ENCODE measurements around the gene CSTPP1. TPM values are rescaled to one million over a fixed set of nuclear protein-coding genes. Genes with fewer than 3 reads are reported as not detected.

Gene CSTPP1
- total and polyA plus RNA-seq, 2 of the 8 experiments (the other 6 are each of a cell fraction or from before 2014, with no cell fraction given): 24.2 to 28.7 TPM

DNA sequence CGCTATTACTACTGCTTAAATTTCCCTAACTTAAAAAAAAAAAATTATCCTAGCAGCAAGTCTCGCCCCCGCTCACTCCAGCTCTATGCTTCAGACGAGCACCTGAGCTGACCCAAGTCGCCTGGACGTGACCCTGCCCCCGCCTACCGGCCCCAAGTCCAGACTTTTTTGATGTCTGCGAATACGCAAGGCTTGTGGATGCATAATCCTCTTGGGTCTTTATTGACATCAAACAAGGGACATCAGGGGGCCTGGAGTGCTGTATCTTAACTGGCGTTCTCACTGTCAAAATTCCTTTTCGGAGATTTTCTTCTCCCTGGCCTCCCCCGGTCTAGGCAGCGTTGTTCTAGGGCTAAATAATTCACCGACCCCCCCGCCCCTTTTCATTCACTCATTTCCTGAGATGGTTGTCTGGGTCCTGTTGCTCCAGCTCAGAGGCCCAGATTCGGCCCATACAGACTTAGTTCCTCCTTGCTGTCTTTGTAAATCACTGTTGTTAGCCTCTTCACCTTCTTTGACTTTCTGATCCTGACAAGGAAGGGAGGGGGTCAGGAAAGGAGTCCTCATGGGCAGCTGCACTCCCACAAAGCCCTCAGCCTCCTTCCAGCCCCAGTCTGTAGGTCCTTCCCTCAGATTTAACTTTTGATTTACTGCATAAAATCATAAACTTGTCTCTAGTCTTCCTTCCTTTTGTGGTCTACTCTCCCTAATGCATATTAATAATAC lies 17.6 kb upstream of the CSTPP1 start:
- no peak overlapping the region; a peak in 1 of 7 replicates for H3K9ac ChIP-seq (replicated peaks in 1 of 4; ENCODE audit: extremely low read depth in 1 of 4, low read depth in 3 of 4, low read length in 3 of 4)
- FAIRE-seq: no peak

More for the DNA sequence above, 17.6 kb upstream of the CSTPP1 start:
- TF ChIP-seq GABPA (IDR thresholded peaks at IDR 0.05; ENCODE audit: borderline replicate concordance, insufficient read depth, low read length) (no peak), RBBP5 (IDR thresholded peaks at IDR 0.05; ENCODE audit: borderline replicate concordance, low read depth, low read length) (0 out of 2 replicates have a peak, but pooled peaks have one; percentile 4), MAX (IDR thresholded peaks at IDR 0.05) (no peak), NANOG (IDR thresholded peaks at IDR 0.05; ENCODE audit: insufficient read depth, low read depth, low read length, poor library complexity, severe bottlenecking) (no peak), TBP (IDR thresholded peaks at IDR 0.05; ENCODE audit: low read depth, low read length) (no peak), SAP30 (IDR thresholded peaks at IDR 0.05; ENCODE audit: insufficient read depth, insufficient replicate concordance, low read length) (peak; percentile 39)
- no peak overlapping the region for H2BK20ac ChIP-seq (ENCODE audit: low read length)
- H4K5ac ChIP-seq (ENCODE audit: insufficient read length, low read depth, low read length): no peak overlapping the region
- H3K23ac ChIP-seq (ENCODE audit: insufficient read length): no peak overlapping the region
- ChIA-PET POLR2A (ENCODE audit: partially characterized antibody) (interaction anchor here (0.6 to 0.7 kb wide), 5 partner anchors 11 to 320 kb away, joined by 3 read pairs; no protein-coding TSS in a partner anchor), CTCF (ENCODE audit: partially characterized antibody) (interaction anchor here (0.6 to 4.6 kb wide), 16 partner anchors 8 to 340 kb away, joined by 3 to 37 read pairs (median 4); partner anchors contain the start of gene CSTPP1)
- peak overlapping the region; percentile 45 to 74 (median 55) for H3K4me3 ChIP-seq (ENCODE audit: extremely low read depth in 1 of 4, insufficient read depth in 2 of 4, low read depth in 3 of 4, low read length in 4 of 4)
- WGBS, 2 experiments (ENCODE audit: extremely low coverage in 1 of 2, insufficient coverage in 1 of 2, insufficient read length in 1 of 2, insufficient replicate concordance in 2 of 2, low coverage in 1 of 2, low lambda C conversion rate in 2 of 2, missing lambda C conversion rate in 1 of 2): 3% methylated on average over 16 of the region's 17 CpGs; no CpG with 5 or more reads in 1 of the 2 experiments
- no peak overlapping the region for H2BK15ac ChIP-seq (ENCODE audit: low read length)
- H3K56ac ChIP-seq (replicated peaks; ENCODE audit: insufficient read length, low read depth, low read length): no peak overlapping the region
- DNase-seq (ENCODE audit: low read depth in 1 of 2, low spot score in 2 of 2): peak in 1 of 2 experiments; percentile 74
- H3K36me3 ChIP-seq (ENCODE audit: control insufficient read depth in 2 of 4, insufficient read depth in 4 of 4, low read length in 3 of 4): no peaks in the 10 kb centered on the region
- H3K18ac ChIP-seq (ENCODE audit: extremely low read depth, low read length): no peak overlapping the region
- no peak overlapping the region for H3K27ac ChIP-seq (ENCODE audit: low read depth, low read length)
- H2BK12ac ChIP-seq (ENCODE audit: low read depth, low read length): no peak overlapping the region
- H2AK5ac ChIP-seq (ENCODE audit: low read depth, low read length): no peak overlapping the region
- H3K14ac ChIP-seq (ENCODE audit: insufficient read length): no peak overlapping the region
- H3K27me3 ChIP-seq (replicated peaks in 1 of 4; ENCODE audit: control insufficient read depth in 3 of 4, extremely low read depth in 1 of 4, insufficient read depth in 3 of 4, low read length in 3 of 4): peaks cover 0 to 15% (median 5%) of the 10 kb centered on the region in 4 experiments; a peak in 5 of 7 replicates
- H4K20me1 ChIP-seq (replicated peaks in 1 of 2; ENCODE audit: control insufficient read depth in 1 of 2, insufficient read depth in 2 of 2, low read length in 2 of 2): peaks cover 0 to 2% of the 10 kb centered on the region in 2 experiments
- H2BK5ac ChIP-seq (ENCODE audit: low read depth, low read length): no peak overlapping the region
- peaks cover 11% of the 10 kb centered on the region for H3K79me1 ChIP-seq (ENCODE audit: low read depth, low read length)
- peaks cover 14% of the 10 kb centered on the region for H3K23me2 ChIP-seq (ENCODE audit: low read depth, low read length)
- H3K4me1 ChIP-seq (replicated peaks in 1 of 4; ENCODE audit: control insufficient read depth in 3 of 4, insufficient read depth in 4 of 4, low read length in 3 of 4): peaks cover 7 to 12% (median 10%) of the 10 kb centered on the region in 4 experiments
- H2BK120ac ChIP-seq (replicated peaks; ENCODE audit: low read depth, low read length): no peak overlapping the region
- H3K79me2 ChIP-seq (ENCODE audit: control insufficient read depth in 1 of 2, insufficient read depth in 2 of 2, low read length in 2 of 2): peaks cover 7 to 26% of the 10 kb centered on the region in 2 experiments
- no peak overlapping the region for H2AFZ ChIP-seq (ENCODE audit: low read length)
- no peak overlapping the region for H3K4ac ChIP-seq (replicated peaks; ENCODE audit: insufficient read length, low read depth, low read length)
- no peaks in the 10 kb centered on the region for H3K9me3 ChIP-seq (ENCODE audit: insufficient read depth in 2 of 2, low read depth in 1 of 2, low read length in 1 of 2)
- no peak overlapping the region for H4K91ac ChIP-seq (replicated peaks; ENCODE audit: insufficient read length, low read length)
- H3K4me2 ChIP-seq (ENCODE audit: insufficient read depth in 1 of 2, low read depth in 2 of 2, low read length in 2 of 2): peak overlapping the region; percentile 92 to 93
- no peak overlapping the region for H4K8ac ChIP-seq (ENCODE audit: extremely low read depth, insufficient read depth, low read length)
